Measurements from ENCODE around the gene NAA60.
A peak's percentile ranks its signal among the peaks of the same experiment; 100 is the strongest.

The NAA60 gene

GRCh38 chr16:3478242-3478925 is 34.9 kb downstream of the NAA60 start:
- no peak overlapping the region for H3K4me3 ChIP-seq (ENCODE audit: low read depth, low read length)
- H3K36me3 ChIP-seq, result peaks cover 31% of the 10 kb centered on the region
- DNase-seq, result no peak
- H3K27me3 ChIP-seq, result no peaks in the 10 kb centered on the region
- no peaks in the 10 kb centered on the region for H3K9me3 ChIP-seq
- TF ChIP-seq CTCF (IDR thresholded peaks at IDR 0.05; ENCODE audit: low read depth, low read length), result no peak
- H3K4me1 ChIP-seq, result peaks cover 13% of the 10 kb centered on the region

- H3K4me1 ChIP-seq, result peaks cover 13% of the 10 kb centered on the region
- H3K4me3 ChIP-seq (ENCODE audit: low read depth, low read length), result no peak overlapping the region
- no peak for DNase-seq
- peaks cover 44% of the 10 kb centered on the region for H3K36me3 ChIP-seq
- H3K9me3 ChIP-seq, result no peaks in the 10 kb centered on the region
- no peak for TF ChIP-seq CTCF (IDR thresholded peaks at IDR 0.05; ENCODE audit: low read depth, low read length)
- no peaks in the 10 kb centered on the region for H3K27me3 ChIP-seq
These were observed 36.3 kb downstream of the NAA60 start for GRCh38 chr16:3479654-3480216.

GRCh38 chr16:3480901-3481695 is 37.6 kb downstream of the NAA60 start:
- Histone ChIP-seq H3K27me3 (no peaks in the 10 kb centered on the region), H3K9me3 (no peaks in the 10 kb centered on the region), H3K4me3 (ENCODE audit: low read depth, low read length) (no peak overlapping the region), H3K36me3 (peaks cover 58% of the 10 kb centered on the region), H3K4me1 (peaks cover 13% of the 10 kb centered on the region)
- TF ChIP-seq CTCF (IDR thresholded peaks at IDR 0.05; ENCODE audit: low read depth, low read length), result peak; percentile 5; the same call in 1 of the 2 replicates
- no peak for DNase-seq

GRCh38 chr16:3481696-3482658 is 38.5 kb downstream of the NAA60 start:
- no peak for TF ChIP-seq CTCF (IDR thresholded peaks at IDR 0.05; ENCODE audit: low read depth, low read length)
- no peak for DNase-seq
- peaks cover 13% of the 10 kb centered on the region for H3K4me1 ChIP-seq
- H3K4me3 ChIP-seq (ENCODE audit: low read depth, low read length), result no peak overlapping the region
- peaks cover 63% of the 10 kb centered on the region for H3K36me3 ChIP-seq
- H3K27me3 ChIP-seq, result no peaks in the 10 kb centered on the region
- H3K9me3 ChIP-seq, result no peaks in the 10 kb centered on the region

- no peak for DNase-seq
- no peaks in the 10 kb centered on the region for H3K27me3 ChIP-seq
- no peak for TF ChIP-seq CTCF (IDR thresholded peaks at IDR 0.05; ENCODE audit: low read depth, low read length)
- peaks cover 66% of the 10 kb centered on the region for H3K36me3 ChIP-seq
- H3K4me3 ChIP-seq (ENCODE audit: low read depth, low read length), result no peak overlapping the region
- H3K9me3 ChIP-seq, result no peaks in the 10 kb centered on the region
- H3K4me1 ChIP-seq, result peaks cover 13% of the 10 kb centered on the region
These were observed 39.3 kb downstream of the NAA60 start for GRCh38 chr16:3482659-3483241.
